RWPE2 (cell line): ENCODE results near the gene FGF19.
A peak's percentile ranks its signal among the peaks of the same experiment; 100 is the strongest.

Experiments used
- ATAC-seq: fragments of 200-7000 bp; cut with Tn5 transposase; 3 replicates; pipeline ENCODE4 v1.9.1; 2021; ENCODE audit warnings: low read depth
- DNase-seq: peaks from one replicate; pipeline ENCODE4 v3.0.0-alpha.2; 2020; ENCODE audit warnings: low spot score
- H3K27ac ChIP-seq: fragments of 450-650 bp; 2 replicates; pipeline ENCODE4 v1.5.1; 2017; ENCODE audit warnings: mild to moderate bottlenecking; ENCODE audit not compliant: poor library complexity, severe bottlenecking
- H3K27me3 ChIP-seq: fragments of 250-450 bp; sonication (Bioruptor Pico); 2 replicates; pipeline ENCODE4 v1.5.1; 2021; ENCODE audit warnings: mild to moderate bottlenecking, moderate library complexity; ENCODE audit not compliant: insufficient read depth, poor library complexity, severe bottlenecking
- H3K36me3 ChIP-seq: fragments of 250-450 bp; sonication (Bioruptor Pico); 2 replicates; pipeline ENCODE4 v1.5.1; 2020; ENCODE audit warnings: low read depth, mild to moderate bottlenecking, moderate library complexity
- H3K4me1 ChIP-seq: fragments of 250-450 bp; sonication (Bioruptor Pico); 2 replicates; pipeline ENCODE4 v1.5.1; 2021; ENCODE audit warnings: mild to moderate bottlenecking, moderate library complexity; ENCODE audit not compliant: insufficient read depth, poor library complexity, severe bottlenecking
- H3K4me3 ChIP-seq: fragments of 250-450 bp; sonication (Bioruptor Pico); 2 replicates; pipeline ENCODE4 v1.5.1; 2021; ENCODE audit warnings: mild to moderate bottlenecking, moderate library complexity; ENCODE audit not compliant: severe bottlenecking
- H3K9me3 ChIP-seq: fragments of 250-450 bp; sonication (Bioruptor Pico); 2 replicates; pipeline ENCODE4 v1.5.1; 2021; ENCODE audit warnings: mild to moderate bottlenecking, moderate library complexity; ENCODE audit not compliant: severe bottlenecking
- CTCF ChIP-seq: fragments of 450-650 bp; IDR thresholded peaks from one replicate; pipeline ENCODE4 v1.5.1; 2017; ENCODE audit warnings: mild to moderate bottlenecking, moderate library complexity; ENCODE audit not compliant: poor library complexity, severe bottlenecking

FGF19 gene

GRCh38 chr11:69721745-69722144, 17.9 kb upstream of the FGF19 start:
- Histone ChIP-seq H3K27ac (no peak overlapping the region), H3K27me3 (peaks cover 9% of the 10 kb centered on the region), H3K36me3 (no peaks in the 10 kb centered on the region), H3K9me3 (no peaks in the 10 kb centered on the region), H3K4me1 (no peaks in the 10 kb centered on the region), H3K4me3 (no peak overlapping the region)
- ATAC-seq = peak; percentile 61; the same call in 1 of the 3 replicates
- TF ChIP-seq CTCF = peak; percentile 53
- no peak for DNase-seq

- Histone ChIP-seq H3K9me3 (no peaks in the 10 kb centered on the region), H3K27me3 (peaks cover 9% of the 10 kb centered on the region), H3K36me3 (no peaks in the 10 kb centered on the region), H3K27ac (no peak overlapping the region), H3K4me3 (no peak overlapping the region), H3K4me1 (no peaks in the 10 kb centered on the region)
- DNase-seq (peak; percentile 42), ATAC-seq (no peak)
- TF ChIP-seq CTCF = no peak
Measured at GRCh38 chr11:69721106-69721505, 17.3 kb upstream of the FGF19 start.

- TF ChIP-seq CTCF = no peak
- ATAC-seq (no peak), DNase-seq (no peak)
- Histone ChIP-seq H3K4me1 (no peaks in the 10 kb centered on the region), H3K9me3 (no peaks in the 10 kb centered on the region), H3K36me3 (no peaks in the 10 kb centered on the region), H3K27me3 (peaks cover 9% of the 10 kb centered on the region), H3K27ac (no peak overlapping the region), H3K4me3 (no peak overlapping the region)
Measured at GRCh38 chr11:69718912-69719311, 15.1 kb upstream of the FGF19 start.

DNA sequence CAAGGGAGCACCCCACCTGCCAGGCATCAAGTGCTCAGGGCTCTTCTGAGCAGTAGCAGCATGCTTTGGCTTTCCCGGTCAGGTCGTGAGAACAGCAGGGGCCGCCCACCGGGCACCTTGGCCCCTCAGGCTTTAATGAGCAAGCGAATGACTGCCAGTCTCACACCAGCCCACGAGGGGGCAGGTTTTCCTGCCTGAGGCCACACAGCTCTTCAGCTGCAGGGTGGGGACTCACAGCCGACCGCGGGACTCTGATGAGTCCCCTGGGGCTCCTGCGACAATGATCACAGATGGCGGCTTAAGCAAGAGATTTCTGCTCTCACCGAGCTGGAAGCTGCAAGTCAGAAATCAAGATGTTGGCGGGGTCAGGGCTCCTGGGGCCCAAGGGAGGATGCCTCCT, 14.3 kb upstream of the FGF19 start:
- peaks cover 9% of the 10 kb centered on the region for H3K27me3 ChIP-seq
- peak; percentile 31 for DNase-seq

More for the DNA sequence above, 14.3 kb upstream of the FGF19 start:
- ATAC-seq = no peak
- no peaks in the 10 kb centered on the region for H3K4me1 ChIP-seq
- H3K4me3 ChIP-seq = no peak overlapping the region
- H3K9me3 ChIP-seq = no peaks in the 10 kb centered on the region
- peak; percentile 29 for TF ChIP-seq CTCF
- no peak overlapping the region for H3K27ac ChIP-seq
- no peaks in the 10 kb centered on the region for H3K36me3 ChIP-seq
